GM18873 (cell line): ENCODE data around the gene LCN10.
A peak's percentile ranks its signal among the peaks of the same experiment; 100 is the strongest.

Source experiments
- ATAC-seq: cut with Tn5 transposase; IDR thresholded peaks from one replicate; pipeline ENCODE4 v1.9.1; 2021; ENCODE audit warnings: mild to moderate bottlenecking, moderate library complexity, moderate number of reproducible peaks; ENCODE audit not compliant: unreplicated experiment, low FRiP score

LCN10 gene

DNA sequence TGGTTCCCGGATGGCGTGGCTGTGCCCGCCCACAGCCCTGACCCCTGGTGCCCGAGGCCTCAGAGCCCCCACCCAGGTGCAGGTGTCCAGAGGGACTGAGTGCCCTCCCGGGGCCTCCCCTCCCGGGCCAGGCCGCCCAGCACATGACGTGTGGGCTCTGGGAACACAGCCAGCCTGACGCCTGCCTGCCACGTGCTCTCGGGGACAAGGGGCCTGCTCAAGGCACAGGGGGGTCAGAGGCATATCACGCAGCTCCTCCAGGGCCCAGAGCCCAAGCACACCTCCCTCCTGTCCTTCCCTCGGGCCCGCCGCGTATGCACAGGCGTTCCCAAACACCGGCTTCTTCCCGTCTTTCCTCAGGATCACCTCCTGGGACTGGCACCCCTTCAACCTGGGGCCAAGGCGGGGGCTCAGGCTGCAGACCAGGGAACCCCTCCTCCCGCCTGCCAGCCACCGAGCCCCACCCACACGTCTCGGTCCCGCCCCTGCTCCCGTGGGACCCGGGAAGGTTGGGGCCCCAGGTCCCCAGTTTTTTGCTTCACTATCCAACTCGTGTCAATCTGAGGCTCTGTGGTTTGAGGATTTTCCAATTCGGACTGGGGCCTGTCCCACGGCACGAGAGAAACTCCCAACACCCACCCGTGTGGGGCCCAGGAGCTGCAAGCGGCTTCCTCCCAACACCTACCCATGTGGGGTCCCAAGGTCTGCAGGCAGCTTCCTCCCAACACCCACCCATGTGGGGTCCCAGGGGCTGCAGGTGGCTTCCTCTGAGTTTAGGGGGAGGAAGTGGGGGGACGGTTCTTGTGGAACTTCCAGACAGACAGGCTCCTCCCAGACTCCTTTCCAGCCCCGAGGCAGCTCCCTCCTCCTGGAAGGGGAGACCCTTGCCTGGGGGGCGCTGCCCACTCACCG, 1.5 kb downstream of the LCN10 start:
- no peak for ATAC-seq

DNA sequence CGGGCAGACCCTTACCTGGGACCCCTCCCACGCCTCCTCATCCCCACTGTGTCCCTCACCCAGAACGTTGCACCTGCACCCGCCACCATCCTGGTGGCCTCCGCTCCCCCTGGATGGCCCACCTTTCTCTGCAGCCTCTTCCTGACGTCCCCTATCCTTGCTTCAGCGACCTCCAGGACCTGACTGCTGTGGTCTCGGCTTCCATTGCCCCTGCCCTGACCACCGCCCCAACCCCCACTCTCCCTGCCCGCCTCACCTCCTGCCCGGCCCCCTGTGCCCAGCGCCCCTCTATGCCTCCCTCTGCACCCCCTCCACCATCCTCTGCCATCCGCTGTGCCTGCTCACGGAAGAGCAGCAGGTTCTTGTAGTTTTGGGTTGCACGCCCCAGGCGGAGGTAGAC, 2.2 kb downstream of the LCN10 start:
- ATAC-seq: no peak

DNA sequence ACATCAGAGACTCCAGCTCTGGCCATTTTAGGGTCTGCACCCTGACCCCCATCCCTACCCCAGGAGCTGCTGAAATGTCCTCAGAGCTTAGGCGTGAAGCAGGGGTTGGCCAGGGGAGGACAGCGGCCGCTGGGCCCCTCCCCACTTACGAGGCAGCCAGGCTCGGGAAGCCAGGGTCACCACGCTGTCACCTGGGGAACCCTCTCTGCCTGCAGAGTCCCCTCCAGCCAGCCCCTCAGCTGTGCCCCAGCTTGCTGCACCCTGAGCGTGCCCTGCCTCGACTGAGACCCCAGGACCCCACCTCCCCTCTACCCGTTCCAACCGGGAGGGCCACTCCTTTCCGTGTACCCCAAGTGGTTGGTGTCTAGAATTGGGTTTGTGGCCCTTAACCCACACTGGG, 2.7 kb downstream of the LCN10 start:
- no peak for ATAC-seq

DNA sequence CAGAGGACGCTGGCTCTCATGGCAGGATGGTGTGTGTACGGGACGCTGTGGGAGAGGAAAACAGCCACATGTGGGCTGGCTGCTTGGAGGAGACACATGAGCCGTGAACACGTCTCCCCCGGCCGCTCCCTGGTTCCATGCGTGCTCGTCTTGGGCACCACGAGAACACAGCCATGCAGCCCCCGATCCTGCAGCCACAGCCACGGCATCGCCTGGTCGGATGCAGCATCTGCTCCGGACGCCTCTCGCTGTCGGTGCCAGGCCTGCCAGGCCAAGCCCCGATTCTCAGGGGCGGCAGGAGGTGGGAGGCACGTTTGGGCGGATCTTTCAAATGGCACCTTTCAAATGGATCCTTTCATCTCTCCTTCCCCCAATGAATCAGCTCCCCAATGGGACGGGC, 3.2 kb downstream of the LCN10 start:
- no peak for ATAC-seq

DNA sequence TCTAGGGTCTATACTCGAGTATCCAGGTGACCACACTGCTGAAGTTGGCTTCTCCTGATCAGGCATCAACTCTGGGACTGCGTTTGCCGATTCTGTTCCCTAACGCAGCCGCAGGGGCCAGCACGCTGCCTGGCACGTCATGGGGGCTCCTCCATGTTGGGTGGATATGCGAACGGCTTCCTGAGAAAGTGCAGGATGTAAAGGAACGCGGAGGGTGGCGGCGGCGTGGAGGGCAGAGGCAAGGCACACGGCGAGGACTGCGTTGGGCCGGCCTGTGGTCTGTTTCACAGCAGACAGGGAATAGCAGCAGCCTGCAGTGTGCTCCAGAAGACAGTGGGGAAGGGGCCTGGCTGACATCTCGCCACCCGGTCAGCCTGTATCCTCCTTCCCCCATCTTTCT, 3.8 kb downstream of the LCN10 start:
- no peak for ATAC-seq

DNA sequence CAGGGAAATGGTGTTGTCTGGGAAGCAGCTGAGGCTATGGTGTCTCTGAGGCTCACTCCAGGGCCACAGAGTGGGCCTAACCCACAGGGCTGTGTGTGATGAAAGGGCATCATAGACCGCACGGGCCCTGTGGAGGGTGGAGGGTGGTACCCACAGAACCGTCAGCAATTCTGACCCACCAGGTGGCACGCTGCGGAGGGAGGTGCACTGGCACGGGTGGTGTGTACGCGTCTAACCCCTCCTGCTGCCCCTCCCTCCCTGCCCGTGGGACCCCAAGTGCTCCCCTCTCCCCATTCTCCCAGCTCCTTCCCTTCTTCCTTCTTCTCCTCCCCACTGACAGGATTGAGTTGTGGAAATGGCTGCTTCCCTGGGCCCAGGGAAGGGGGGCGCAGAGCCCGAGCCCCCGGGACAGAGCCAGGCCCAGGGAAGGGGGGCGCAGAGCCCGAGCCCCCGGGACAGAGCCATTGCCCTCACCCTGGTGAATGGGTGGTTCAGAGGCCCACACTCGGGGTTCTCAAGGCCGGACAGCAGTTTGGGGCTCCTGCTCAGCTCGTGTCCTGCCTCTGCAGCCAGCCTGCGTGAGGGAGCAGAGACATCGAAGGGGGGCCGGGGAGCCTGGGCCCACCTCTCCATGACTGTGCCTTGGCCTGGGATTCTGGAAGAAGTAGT, 6.8 kb downstream of the LCN10 start:
- ATAC-seq: no peak

DNA sequence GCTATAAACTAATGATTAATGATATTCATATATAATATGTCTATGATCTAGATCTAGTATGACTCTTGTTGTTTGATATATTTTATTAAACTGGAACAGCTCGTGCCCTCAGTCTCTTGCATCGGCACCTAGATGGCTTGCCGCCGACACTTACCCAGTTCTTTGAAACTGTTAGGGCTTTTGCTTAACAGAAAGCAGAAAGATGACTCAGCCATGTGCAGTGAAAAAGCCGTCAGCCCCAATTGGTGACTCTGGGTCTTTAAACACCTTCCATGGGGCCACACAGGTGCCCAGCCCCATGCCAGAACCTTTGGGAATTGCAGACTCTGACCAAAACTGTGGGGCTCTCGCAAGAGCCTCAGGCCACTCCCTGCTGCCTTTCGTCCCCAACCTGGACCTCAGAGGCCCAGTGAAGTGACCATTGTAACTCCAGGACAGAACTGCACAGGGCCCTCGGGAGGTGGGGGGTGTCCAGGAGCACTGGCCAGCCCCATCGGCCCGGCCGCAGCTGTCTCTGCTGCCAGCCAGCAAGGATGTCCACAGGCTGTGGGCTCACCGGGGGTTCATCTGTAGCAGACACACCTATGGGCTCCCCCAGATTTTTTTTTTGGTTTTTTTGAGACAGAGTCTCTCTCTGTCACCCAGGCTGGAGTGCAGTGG, 7.8 kb downstream of the LCN10 start:
- ATAC-seq: no peak

DNA sequence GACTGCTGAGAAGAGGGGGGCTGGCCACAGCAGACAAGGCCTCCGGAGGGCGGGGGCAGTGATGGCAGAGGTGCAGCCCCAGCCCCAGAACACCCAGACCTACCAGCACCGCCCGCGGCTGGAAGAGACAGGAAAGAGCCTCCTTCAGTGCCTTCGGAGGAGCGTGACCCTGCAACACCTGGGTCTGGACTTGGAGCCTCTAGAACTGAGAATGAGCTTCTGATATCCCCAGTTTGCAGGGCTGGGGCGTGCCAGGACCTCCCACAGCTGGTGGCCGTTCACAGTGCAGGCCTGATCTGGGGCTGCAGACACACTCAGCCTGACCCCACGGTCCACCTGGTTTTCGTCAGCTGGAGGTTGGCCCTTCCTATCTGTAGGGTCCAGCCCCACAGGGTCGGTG, 9.1 kb downstream of the LCN10 start:
- no peak for ATAC-seq

DNA sequence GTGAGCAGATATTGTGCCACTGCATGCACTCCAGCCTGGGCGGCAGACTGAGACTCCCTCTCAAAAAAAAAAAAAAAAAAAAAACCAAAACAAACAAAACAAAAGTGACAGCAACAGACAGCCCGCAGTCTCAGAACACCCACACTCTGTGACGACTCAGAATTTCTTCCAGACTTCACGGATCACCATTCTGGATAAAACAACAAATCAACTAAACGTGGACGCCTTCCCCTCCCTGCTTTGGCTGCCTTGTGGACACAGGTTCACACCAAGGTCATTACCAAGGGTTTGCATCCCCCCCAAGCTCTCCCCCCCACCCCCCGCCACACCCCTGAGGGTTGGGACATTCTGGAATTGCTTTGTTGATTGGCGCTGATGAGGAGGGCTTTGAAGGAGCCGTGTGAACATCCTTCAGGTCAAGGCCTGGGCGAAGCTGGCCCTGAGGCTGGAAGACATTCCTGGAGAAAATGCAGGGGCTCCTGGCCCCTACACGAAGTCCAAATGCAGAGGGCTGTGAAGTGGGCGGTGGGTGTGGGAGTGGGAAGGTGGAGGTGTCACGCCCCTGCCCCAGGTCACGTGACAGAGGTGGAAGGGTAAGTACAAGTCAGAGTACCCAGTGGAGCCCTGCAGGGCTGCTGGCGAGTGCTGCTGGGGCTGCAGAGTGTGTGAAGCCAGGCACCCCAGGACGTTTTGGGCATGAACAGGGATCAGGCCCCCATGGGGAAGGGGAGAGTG, 10.1 kb downstream of the LCN10 start:
- no peak for ATAC-seq

DNA sequence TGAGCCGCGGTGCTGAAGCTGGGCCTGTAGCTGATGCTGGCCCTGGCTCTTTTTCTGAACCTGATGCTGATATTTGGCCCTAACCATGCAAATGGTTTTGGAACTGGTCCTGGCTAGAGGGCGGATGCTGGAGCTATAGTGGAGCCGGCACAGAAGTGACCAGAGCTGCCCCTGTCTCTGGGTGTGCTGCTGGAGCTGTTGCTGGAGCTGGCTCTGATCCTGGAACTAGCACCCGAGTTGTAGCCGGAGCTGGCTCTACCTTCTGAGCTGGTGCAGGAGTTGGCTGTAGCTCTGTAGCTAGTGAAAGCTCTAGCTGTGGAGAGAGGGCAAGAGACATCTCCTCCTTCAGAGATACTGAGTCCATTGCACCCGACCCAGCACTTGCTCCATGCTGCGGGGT, 12.8 kb downstream of the LCN10 start:
- no peak for ATAC-seq

DNA sequence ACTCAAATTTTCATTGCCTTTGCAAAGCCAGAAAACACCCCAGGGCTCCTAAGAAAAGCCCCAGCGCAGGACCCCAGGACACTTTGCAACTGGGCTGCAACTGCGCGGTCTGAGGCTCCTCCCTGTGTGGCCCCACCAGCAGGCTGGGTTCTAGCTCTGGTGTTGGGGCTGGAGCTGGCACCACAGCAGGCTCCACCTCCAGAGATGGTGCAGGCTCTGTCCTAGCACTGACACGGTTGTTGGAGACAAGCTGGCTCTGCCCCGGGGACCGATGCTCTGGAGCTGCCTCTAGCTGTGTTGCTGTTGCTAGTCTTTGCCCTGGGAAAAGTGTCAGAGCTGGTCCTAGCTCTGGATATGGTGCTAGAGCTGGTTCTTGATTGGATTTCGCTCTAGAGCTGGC, 13.6 kb downstream of the LCN10 start:
- no peak for ATAC-seq

DNA sequence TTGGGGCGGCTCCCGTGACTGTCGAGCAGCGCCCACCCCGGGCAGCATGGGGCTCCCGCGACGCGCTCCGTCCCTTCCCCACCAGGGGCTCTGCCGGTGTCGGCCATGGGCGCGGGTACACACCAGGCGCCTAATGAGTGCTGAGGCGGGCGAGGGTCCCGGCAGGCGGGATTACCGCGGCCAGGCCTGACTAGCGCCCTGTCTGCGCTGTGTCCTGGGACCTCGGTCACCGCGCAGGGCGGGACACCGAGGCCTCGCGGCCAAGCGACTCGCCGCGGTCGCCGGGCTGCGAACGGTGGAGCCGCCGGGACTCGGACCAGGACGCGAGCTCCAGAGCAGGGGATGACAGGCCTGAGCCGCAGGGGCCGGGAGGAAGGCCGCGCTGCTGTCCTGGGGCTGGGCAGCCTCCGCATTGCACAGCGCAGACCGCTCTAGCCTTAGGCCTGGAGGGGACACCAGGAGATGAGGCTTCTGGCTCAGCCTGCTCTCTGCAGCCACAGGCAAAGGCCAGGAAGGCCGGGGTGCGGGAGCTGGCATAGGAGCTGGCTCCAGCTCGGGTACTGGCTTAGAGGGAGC, 14.1 kb downstream of the LCN10 start:
- peak; percentile 4 for ATAC-seq

DNA sequence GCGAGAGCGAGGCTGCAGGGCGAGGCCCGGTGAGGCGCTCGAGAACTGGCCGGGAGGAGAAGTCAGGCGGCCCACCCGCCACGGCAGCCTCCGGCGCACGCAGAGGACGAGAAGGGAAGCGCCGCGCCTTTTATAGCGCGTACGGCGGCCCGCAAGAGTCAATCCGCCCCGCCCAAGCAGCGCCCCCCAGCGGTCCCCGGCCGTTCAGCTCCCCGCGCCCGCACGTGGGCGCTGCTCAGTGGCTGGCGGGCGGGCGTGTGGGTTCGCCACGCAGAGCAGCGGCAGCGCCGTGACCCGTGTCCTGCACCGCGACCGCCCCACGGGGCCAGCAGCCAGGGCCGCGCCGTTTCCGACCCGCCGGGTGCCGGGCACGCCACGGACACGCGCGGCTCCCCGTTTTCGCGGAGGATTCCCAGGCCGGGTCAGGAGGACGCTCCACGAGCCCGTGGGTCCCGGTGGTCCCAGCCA, 14.6 kb downstream of the LCN10 start:
- peak; percentile 45 for ATAC-seq

DNA sequence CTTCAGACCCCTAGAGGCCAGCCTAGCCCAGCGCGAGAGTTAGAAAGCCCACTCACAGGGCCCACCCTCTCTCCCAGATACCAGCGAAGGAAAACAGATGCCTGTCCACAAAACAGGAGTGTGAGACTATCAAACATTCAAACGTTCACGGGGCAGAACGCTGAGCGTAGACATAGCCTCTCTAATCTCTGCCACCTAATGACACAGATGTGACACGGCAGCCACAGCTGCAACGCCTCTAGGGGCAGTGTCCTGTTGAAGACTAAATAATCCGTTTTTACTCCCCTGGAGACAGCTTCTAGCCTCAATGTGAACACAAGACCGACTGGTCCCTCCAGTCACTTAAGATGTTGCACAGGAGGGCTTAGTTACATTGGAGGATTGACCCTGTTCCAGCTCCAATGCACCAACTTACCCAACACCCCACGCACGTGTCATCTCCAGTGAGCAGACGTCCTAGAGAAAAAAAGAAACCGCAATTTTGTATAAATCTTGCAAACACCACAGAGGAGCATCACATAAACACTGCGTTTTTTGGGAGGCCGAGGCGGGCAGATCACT, 16.0 kb downstream of the LCN10 start:
- no peak for ATAC-seq

DNA sequence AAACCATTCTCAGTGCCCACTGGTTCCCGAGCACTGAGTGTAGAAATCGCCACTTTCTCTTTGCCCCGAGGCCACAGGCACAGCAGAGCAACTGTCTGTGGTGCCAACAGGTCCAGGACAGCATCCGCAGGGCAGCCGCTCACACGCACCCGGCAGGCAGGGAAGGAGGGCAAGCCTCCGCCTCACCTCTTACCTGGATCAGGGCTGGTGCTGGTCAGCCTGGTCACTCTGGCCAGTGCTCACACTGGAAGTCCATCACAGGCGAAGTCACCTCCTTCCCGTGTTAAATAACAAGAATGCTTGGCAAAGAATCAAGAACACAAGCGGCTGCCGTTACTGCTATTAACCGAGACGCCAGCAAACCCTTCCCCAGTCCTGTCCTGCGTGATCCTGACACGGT, 16.6 kb downstream of the LCN10 start:
- no peak for ATAC-seq

DNA sequence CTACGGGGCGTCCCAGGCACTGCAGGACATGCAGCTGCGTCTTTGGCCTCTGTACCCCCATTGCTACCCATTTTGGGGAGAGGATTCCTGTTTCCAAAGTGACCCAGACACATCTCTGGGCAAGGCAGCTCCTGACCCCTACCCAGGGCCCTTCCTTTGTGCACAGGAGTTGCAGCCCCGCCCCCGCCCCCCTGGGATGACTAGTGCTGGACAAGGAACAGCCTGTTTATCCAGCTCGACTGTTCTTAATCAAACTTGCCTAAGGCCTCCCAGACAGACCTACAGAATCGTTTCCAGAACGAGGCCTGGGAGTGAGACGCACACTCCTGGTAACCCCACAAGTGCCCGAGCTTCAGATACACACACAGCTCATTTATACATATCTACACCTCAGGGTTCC, 17.1 kb downstream of the LCN10 start:
- no peak for ATAC-seq

DNA sequence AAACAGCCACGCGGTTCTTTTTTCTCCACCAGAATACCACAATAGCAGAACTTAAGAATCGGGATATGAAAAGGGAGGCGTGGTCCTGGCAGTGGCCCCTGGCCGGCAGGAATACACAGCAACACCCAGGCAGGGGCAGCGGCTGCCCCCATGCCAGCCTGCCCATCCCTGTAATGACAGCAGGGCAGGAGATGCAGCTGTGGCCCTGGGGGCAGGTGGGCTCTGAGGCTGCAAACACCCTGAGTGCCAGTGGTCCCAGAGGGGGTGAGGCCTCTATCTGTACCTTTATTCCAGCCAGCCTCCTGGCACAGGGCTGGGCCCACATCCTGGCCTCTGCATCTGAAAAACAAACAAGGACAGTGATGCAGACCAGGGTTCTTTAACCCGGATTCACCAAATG, 18.0 kb downstream of the LCN10 start:
- ATAC-seq: no peak

DNA sequence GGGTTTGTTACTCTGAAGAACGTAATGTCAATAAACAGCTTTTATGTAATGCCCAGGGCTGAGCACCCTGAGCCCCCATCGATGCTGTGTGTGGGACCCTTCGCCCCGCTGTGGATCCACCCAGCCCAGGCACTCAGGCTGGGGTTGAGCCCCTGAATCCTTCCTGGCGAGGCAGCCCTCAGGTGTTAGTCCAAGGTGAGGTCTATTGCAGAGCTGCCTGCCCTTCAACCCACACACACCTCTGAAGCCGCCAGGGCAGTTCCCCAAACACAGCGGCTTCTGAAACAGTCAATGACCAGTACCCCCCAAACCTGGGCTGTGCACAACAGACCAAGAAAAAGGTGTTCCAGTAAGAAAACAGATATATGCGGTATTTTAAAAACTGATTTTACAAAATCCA, 18.8 kb downstream of the LCN10 start:
- no peak for ATAC-seq

DNA sequence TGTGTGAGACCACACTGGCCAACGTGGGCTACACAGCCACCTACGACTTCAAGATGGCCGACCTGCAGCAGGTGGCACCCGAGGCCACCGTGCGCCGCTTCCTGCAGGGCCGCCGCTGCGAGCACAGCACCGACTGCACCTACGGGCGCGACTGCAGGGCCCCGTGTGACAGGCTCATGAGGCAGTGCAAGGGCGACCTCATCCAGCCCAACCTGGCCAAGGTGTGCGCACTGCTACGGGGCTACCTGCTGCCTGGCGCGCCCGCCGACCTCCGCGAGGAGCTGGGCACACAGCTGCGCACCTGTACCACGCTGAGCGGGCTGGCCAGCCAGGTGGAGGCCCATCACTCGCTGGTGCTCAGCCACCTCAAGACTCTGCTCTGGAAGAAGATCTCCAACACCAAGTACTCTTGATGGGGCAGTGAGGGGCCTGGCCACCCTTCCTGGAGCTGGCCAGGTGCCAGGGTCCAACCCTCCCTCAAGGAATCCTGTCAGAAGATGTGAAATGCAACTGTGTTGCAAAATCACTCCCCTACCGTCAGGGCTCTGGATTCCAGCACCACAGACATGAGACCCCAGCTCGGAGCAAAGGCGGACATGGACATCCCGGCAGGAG, 19.3 kb downstream of the LCN10 start:
- no peak for ATAC-seq

DNA sequence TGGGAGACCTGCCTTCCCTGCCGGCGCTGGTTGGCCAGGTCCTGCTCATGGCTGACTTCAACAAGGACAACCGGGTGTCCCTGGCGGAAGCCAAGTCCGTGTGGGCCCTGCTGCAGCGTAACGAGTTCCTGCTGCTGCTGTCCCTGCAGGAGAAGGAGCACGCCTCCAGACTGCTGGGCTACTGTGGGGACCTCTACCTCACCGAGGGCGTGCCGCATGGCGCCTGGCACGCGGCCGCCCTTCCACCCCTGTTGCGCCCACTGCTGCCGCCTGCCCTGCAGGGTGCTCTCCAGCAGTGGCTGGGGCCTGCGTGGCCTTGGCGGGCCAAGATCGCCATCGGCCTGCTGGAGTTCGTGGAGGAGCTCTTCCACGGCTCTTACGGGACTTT, 19.8 kb downstream of the LCN10 start:
- ATAC-seq: no peak
